NCI-H128 (cell line): ENCODE measurements around the gene KLHL29.

Experiments
- DNase-seq: peaks from one replicate; lab custom pipeline; 2025; ENCODE audit not compliant: unreplicated experiment; lab: John Stamatoyannopoulos, UW

KLHL29 gene

GRCh38 chr2:23491591-23492336, 106.8 kb downstream of the KLHL29 start:
- DNase-seq, result no peak

GRCh38 chr2:23492337-23492675, 107.3 kb downstream of the KLHL29 start:
- no peak for DNase-seq

- DNase-seq, result peak; percentile 1
Observed at GRCh38 chr2:23492921-23493320, 107.9 kb downstream of the KLHL29 start.

- DNase-seq, result no peak
Observed at GRCh38 chr2:23493846-23494245, 108.9 kb downstream of the KLHL29 start.

DNA sequence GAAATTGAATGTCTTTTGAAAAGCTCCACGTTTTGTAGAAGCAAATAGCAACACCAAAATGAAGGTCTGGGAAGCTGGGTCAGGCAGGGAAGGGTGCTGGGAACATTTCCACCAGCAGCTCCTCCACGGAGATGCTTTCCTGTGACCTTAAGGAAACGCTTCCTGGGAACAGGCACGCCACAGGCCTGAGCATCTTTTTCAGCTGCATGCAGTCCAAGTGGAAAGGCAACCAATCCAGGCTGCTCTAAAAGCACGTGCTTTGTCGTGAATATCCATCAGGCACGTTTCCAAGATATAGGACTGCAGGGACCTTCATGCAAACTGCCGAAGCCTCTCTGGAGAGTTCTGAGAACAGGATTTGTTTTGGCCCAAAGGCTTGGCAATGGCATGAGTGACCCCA, 109.3 kb downstream of the KLHL29 start:
- no peak for DNase-seq

DNA sequence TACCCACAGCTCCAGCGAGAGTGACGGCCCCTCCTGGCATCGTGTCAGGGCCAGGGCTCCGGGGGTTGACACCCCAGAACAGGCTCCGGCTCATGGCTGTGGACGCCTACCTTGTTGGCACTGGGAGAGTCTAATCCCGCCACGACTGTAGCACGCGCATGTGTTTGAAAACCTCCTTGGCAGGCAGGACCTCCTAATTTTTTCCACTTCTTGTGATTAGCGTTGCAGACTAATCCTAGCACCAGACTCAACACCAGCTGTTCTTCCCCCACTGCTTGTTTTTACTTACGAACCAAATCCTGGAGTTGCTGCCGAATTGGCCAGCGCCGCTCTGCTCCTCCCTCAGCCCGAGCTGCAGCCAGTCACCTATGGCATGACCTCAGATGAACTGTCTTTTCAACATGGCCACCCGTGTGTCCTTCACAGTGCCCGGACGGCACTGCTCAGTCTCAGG, 110.7 kb downstream of the KLHL29 start:
- DNase-seq, result no peak

- no peak for DNase-seq
Observed at GRCh38 chr2:23496456-23496855, 111.5 kb downstream of the KLHL29 start.

DNA sequence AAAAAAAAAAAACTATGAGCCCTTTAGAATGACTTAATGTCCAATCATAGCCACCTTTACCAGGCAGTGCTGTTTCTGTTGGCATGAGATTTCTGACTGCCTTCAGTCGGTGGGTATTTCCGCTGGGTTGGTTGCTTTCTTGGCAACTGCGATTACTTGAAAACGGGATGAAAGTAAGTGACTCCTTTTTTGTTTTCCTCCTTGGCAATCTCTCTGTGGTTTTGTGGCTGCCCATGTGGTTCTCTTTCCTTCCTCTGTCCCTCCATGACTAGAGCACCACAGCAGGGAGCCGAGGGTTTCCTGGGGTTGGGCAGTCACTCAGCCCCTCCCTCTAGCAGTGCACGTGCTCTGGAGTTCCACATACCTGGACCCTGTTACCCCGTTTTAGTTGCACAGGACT, 112.1 kb downstream of the KLHL29 start:
- DNase-seq, result no peak

DNA sequence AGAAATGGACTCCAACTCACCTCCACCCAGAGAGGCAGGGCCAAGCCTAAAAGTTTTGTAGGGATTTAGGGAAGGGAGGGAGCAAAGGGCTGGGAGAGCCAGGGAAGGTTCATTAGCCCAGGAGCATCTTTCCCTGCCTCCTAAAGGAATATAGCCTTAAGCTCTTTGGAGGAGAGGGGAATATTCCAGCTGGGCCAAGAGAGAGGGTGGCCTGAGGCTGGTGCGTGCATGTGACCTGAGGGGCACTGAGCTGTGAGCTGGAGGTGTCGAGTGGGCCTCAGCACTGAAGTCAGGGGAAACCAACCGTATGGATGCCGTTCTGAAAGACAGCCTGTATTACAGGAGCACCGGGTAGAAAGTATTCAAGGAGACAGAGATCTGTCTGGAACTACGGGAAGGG, 112.6 kb downstream of the KLHL29 start:
- DNase-seq, result no peak

- no peak for DNase-seq
Observed at GRCh38 chr2:23498943-23499342, 114.0 kb downstream of the KLHL29 start.

DNA sequence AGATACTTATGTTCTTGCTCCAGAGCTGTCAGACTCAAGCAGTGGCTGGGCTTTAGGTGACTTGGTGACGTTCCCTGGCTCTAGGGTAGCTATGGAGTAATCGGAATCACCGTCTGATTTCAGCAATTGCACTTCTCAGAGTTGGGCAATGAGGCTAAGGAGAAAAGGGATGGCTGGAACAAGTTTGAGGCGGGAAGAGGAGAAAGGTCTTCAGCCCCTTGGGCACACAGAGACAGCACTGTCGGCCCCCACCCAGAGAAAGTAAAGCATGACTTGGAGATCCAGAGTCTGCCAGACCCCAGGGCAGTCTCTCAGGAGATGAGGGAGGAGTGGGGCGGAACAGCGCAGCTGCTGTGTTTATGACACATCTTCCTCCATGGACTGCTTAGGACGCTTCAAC, 114.5 kb downstream of the KLHL29 start:
- DNase-seq, result no peak

DNA sequence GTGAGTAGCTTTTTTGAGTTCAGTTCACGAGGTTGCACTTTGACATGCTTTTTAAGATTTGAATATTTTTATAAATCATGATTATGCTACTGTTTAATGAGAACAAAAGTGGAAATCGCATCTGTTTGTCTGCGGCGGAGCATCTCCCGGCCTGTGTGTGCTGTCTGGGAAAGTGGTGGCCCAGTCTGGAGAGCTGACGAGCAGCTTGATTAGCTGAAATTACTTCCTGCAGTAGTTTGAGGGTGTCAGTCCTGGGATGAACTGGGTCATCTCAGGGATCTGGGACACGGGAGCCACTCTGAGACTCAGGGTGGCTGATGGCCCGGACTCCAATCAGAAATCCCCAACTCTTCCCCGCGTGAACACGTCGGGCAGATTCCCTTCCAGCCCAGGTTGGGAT, 115.9 kb downstream of the KLHL29 start:
- DNase-seq, result no peak

DNA sequence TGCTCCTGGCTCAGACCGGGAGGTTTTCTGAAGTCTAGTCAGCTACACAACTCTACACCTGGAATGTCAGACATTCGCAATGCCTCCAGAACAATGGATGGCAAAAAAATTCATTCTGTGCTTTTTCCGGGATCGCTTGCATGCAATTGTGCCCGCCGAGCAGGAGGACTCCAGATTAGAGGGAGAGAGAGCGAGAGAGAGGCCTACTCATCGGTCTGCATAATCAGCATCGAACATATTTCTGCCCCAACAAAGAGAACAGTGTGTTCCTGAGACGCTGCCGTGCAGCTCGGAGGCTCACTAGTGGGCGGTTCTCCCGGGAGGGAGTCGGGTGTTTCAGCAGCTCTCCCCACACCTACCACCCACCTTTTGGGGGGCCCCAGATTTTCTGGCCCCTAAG, 117.1 kb downstream of the KLHL29 start:
- no peak for DNase-seq

DNA sequence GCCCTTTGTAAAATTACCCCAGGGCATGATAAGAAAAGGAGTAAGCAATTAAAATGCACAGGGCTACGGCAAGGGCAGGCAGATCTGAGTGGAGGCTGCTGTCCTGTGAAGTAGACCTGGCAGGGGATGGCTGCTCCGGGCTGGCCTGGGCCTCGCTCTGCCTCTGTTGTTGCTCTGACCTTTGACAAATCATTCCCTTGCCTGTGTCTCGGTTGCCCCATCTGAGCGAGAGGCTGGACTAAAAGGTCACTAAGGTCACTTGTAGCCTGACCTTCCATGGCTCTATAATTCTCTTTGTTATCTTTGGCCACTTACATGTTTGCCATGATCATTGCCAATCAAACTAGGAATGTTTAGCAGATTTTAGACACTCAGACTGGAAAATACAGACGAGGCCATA, 118.1 kb downstream of the KLHL29 start:
- no peak for DNase-seq

GRCh38 chr2:23503682-23504081, 118.7 kb downstream of the KLHL29 start:
- no peak for DNase-seq

DNA sequence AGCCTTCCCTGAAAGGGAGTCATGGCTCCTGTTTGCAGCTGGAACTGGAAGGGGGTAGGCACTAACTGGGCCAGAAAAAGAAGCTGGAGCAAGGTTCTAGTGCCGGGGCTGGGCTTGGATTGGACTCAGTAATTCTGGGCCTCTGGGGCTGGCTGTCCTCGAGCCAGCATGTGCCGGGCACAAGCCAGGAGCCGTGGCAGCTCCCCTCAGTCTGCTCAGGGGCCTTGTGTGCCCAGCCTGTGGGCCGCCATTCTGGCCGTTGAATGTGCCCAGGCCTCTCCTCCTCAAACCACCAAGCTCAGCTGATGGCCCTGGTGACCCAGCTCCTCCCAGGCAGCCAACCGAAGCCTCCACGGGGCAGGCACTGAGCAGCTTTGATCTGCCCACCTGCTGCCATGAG, 119.6 kb downstream of the KLHL29 start:
- DNase-seq, result no peak

- DNase-seq, result no peak
Observed at GRCh38 chr2:23505218-23505983, 120.4 kb downstream of the KLHL29 start.

- DNase-seq, result no peak
Observed at GRCh38 chr2:23505984-23506380, 121.0 kb downstream of the KLHL29 start.

GRCh38 chr2:23506531-23507266, 121.7 kb downstream of the KLHL29 start:
- DNase-seq, result no peak

DNA sequence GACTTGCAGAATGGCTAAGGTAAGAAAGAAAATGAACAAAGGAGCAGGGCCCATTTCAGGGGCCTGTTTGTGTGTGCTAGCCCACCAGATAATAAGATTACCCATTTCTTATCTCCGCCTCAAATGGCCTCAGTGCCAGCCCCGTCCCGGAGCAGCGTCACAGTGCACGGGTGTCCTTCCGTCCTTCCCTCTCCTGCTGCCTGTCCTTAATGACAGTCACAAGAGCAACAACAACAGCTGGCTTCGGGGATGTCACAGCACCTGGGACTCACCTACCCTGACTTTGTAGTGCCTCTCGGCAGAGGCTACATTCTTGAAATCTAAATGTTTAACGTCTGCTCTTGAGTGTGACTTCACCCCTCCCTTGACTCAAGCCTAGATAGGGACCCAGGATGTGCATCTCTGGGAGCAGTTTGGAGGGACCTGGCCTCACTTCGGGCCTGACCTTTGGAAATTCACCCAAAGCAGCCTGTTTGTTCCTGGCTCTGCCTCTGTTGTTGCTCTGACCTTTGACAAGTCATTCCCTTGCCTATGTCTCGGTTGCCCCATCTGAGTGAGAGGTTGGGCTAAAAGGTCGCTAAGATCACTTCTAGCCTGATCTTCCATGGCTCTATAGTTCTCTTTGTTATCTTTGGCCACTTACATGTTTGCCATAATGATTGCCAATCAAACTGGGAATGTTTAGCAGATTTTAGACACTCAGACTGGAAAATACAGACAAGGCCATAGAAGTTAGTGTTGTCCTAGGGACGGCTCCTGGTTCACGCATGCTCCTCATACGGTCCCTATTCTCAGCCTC, 122.5 kb downstream of the KLHL29 start:
- no peak for DNase-seq

- no peak for DNase-seq
Observed at GRCh38 chr2:23508066-23508390, 123.0 kb downstream of the KLHL29 start.
